GM19238 (cell line): Measurements from ENCODE around the gene KRTAP5-6.

ENCODE experiments used
- DNase-seq: peaks from one replicate; pipeline ENCODE4 v3.0.0; 2011; ENCODE audit warnings: low spot score; ENCODE audit not compliant: insufficient read length

The KRTAP5-6 gene

GRCh38 chr11:1733009-1733715 is 36.2 kb downstream of the KRTAP5-6 start:
- DNase-seq, result no peak

DNA sequence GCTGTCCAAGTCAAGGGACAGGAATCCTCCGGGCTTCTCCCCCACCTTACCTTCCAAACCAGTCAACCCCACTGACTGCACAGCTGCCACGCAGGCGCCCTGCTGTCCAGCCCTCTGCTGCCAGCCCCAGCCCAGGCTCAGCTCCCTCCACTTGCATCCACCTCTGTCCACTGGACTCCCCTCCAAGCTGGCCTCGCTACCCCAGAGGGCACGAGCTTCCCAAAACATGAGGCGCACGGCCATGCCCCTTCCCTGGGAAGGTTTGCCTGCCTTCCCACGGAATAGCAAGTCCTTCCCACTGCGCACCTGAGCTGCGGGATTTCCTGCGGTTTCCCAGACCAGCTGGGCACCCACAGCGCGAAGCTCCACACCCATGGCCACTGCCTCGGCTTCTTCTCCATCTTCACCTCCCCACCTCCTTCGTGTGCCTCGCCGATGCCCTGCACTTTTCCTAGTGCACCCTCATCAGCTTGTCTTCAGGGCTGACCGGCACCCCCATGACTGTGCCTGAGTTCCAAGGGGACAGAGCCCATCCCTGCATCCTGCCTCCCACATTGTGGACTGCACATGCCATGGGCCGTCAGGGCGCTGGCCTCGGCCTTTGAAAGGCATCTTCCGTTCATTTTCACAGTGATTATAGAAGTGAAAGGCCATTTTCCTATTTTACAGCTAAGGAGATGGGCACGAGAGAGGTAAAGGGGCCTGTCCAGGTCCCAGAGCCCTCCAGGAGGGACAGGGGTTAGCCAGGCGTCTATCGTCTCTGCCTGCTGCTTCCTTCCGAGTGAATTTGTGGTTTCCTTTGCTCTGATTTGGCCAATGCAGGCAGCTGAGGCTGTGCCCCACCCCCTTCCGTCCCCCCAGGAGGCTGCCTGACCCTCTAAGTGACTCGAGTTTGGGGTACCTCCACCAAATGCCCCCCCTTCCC is 37.0 kb downstream of the KRTAP5-6 start:
- no peak for DNase-seq

GRCh38 chr11:1734641-1735081 is 37.7 kb downstream of the KRTAP5-6 start:
- no peak for DNase-seq

GRCh38 chr11:1735271-1735670 is 38.3 kb downstream of the KRTAP5-6 start:
- no peak for DNase-seq

DNA sequence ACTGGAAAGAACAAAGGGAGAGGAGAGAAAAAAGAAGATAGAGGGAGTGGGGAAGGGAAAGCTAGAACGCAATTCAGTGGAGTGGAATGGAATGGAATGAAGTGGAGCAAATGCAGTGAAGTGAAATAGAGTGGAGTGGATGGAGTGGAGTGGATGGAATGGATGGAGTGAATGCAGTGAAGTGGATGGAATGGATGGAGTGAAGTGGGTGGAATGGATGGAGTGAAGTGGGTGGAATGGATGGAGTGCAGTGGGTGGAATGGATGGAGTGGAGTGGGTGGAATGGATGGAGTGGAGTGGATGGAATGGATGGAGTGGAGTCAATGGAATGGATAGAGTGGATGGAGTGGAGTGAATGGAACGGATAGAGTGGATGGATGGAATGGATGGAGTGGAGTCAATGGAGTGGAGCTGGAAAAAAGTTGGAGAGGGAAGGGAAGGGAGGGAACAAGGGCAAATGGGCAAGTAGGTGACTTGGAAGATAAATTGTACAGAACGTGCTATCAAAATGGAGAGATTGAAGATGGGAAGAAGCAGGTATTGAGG is 39.5 kb downstream of the KRTAP5-6 start:
- DNase-seq, result no peak

DNA sequence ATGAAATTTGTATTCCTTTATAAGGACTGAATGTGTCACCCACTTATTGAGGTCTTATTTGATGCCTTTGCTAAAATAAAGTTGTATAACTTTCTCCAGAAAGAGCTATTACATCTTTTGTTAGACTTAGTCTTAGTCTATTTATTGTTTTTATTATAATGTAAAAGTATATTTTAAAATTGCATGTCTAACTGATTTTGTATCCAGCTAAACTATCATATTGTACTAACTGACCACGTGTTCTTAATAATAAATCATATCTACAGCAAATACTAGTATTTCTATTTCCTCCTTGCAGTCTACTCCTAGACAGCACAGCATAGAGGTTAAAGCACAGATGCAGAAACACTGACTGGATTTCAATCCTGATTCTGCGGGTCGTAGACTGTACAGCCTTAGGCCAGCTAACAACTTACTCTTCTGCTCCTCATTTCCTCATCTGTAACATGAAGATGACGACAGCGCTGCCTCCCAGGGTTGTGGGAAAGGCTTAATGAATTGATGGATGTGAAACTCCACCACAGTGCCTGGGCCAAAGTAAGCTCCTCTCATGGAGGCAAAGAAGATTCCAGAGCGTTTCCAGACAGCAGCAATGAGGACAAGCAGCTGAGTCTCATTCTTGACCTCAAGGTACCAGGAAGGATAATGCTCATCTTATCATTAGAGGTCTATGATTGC is 40.2 kb downstream of the KRTAP5-6 start:
- no peak for DNase-seq

- no peak for DNase-seq
Measured at GRCh38 chr11:1738380-1738779, 41.4 kb downstream of the KRTAP5-6 start.

DNA sequence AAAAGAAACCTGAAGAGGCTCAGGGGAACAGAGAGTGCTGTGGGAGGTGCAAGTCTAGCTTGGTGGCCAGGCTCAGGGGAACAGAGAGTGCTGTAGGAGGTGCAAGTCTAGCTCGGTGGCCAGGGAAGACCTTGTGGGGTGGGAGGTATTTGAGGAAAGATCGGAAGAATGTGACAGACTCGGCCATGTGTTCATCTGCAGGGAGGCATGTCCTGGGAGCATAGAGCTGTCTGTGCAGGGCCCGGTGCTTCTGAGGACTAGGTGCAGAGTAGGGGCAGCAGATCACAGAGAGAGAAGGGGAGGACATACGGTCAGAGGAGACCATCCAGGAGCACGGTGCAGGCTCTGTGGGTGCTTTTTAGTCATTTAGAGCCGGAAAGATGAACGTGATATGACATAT is 42.6 kb downstream of the KRTAP5-6 start:
- no peak for DNase-seq

- DNase-seq, result no peak
Measured at GRCh38 chr11:1740786-1741530, 44.0 kb downstream of the KRTAP5-6 start.

GRCh38 chr11:1741741-1742140 is 44.7 kb downstream of the KRTAP5-6 start:
- no peak for DNase-seq

- no peak for DNase-seq
Measured at GRCh38 chr11:1742371-1742770, 45.4 kb downstream of the KRTAP5-6 start.

DNA sequence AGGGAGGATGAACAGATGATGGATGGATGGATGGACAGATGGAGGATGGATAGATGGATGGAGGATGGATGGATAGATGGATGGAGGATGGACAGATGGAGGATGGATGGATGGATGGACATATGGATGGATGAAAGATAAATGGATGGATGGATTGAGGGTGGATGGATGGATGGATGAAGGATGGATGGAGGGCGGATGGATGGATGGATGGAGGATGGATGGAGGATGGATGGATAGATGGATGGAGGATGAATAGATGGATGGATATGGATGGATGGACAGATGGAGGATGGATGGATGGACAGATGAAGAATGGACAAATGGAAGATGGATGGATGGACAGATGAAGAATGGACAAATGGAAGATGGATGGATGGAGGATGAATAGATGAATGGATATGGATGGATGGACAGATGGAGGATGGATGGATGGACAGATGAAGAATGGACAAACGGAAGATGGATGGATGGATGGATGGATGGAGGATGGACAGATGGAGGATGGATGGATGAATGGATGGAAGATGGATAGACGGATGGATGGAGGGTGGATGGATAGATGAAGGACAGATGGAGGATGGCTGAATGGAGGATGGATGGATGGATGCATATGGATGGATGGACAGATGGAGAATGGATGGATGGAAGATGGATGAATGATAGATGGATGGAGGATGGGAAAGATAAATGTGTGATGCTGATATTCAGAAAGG is 46.0 kb downstream of the KRTAP5-6 start:
- DNase-seq, result no peak

- DNase-seq, result no peak
Measured at GRCh38 chr11:1743585-1744136, 46.7 kb downstream of the KRTAP5-6 start.

GRCh38 chr11:1744137-1744886 is 47.3 kb downstream of the KRTAP5-6 start:
- DNase-seq, result no peak

DNA sequence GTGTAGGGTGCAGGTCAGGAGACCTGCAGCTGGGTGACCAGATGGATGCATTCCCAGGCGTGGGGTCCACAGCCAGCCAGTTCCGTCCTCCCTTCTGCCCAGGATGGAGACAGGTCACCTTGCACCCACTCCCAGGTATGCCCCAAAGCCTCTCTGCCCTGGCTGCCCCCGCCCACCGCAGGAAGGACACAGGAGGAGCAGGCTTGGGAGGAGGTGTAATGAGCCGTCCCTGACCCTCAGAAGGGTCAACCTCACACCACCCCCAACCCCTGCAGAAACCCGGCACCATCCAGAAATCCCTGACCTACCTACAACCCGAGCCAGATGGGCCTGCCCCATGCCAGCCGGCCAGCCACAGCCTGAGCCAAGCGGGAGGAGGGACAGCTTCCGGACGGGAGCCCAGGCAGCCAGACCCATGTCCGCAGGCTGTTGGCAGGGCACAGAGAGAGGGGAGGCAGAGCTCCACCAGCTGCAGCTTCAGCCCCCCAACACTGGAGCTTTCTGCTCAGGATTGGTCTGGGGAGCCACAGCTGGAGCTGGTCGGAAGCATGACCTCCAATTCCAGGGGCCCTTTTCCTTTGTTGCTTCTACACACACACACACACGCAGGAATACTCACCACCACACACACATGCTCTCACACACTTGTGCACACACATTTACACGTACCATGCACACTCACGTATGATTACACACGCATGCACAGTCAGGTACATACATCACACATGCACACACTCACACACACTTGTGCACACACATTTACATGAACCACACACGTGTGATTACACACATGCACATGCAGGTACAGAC is 48.1 kb downstream of the KRTAP5-6 start:
- no peak for DNase-seq

- DNase-seq, result no peak
Measured at GRCh38 chr11:1745701-1746320, 48.8 kb downstream of the KRTAP5-6 start.

GRCh38 chr11:1746511-1746931 is 49.5 kb downstream of the KRTAP5-6 start:
- DNase-seq, result no peak
